ENCODE measurements around the gene HTR1D. TPM values are rescaled to one million over a fixed set of nuclear protein-coding genes. Genes with fewer than 3 reads are reported as not detected.
"Not testable (repeated sequence)": the region's sequence is repeated elsewhere in the genome, so short reads cannot be mapped to it uniquely, and the experiment has no call there.

HTR1D gene
- total and polyA plus RNA-seq, 3 donors from 2014 or later, result 0.19 to 0.70 TPM; not detected in 1

- no peaks in the 10 kb centered on the region for H3K27me3 ChIP-seq
- no peak for DNase-seq
- TF ChIP-seq POLR2A (IDR thresholded peaks at IDR 0.05) (no peak), CTCF (IDR thresholded peaks at IDR 0.05) (no peak)
- no peaks in the 10 kb centered on the region for H3K36me3 ChIP-seq (ENCODE audit: low read depth, missing control alignments)
- H3K9me3 ChIP-seq, result no peaks in the 10 kb centered on the region
- intact Hi-C loops (cut with DNase I; ENCODE audit: low total_unique reads), result no loop called here
- H3K4me3 ChIP-seq, result no peak overlapping the region
- WGBS, 2 donors, result 36 to 39% methylated on average over 17 of the region's 17 CpGs
- no peaks in the 10 kb centered on the region for H3K4me1 ChIP-seq
- H3K27ac ChIP-seq, result no peak overlapping the region
Observed at GRCh38 chr1:23224739-23225648, 7.7 kb upstream of the HTR1D start.

DNA sequence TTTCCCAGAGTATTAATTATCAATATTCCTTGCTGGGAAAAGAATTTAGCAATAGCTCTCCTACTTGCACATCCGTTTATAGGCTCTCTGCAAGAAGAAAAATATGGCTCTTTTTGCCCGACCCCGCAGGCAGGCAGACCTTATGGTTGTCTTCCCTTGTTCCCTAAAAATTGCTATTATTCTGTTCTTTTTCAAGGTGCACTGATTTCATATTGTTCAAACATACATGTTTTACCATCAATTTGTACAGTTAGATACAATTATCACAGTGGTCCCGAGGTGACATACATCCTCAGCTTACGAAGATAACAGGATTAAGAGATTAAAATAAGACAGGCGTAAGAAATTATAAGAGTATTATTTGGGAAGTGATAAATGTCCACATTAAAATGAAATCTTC is 6.7 kb upstream of the HTR1D start:
- H3K9me3 ChIP-seq; intact Hi-C loops (cut with DNase I; ENCODE audit: low total_unique reads); DNase-seq; H3K4me1 ChIP-seq; H3K27ac ChIP-seq; H3K36me3 ChIP-seq (ENCODE audit: low read depth, missing control alignments); H3K4me3 ChIP-seq; H3K27me3 ChIP-seq: not testable (repeated sequence)
- WGBS, 2 donors, result 78 to 85% methylated on average over 6 of the region's 6 CpGs

DNA sequence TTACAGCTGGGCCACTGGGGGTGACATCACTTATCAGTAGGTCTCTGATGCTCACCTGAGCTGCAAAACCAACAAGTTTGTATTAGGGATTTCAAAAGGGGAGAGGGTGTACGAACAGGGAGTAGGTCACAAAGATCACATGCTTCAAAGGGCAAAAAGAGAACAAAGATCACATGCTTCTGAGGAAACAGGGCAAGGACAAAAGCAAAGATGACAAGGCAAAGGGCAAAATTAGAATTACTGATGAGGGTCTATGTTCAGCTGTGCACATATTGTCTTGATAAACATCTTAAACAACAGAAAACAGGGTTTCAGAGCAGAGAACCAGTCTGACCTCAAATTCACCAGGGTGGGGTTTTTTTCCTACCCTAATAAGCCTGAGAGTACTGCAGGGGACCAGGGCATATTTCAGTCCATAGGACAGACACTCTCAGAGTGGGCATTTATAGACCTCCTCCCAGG is 6.2 kb upstream of the HTR1D start:
- DNase-seq; H3K27ac ChIP-seq; H3K36me3 ChIP-seq (ENCODE audit: low read depth, missing control alignments); H3K27me3 ChIP-seq; H3K9me3 ChIP-seq; intact Hi-C loops (cut with DNase I; ENCODE audit: low total_unique reads); H3K4me1 ChIP-seq; H3K4me3 ChIP-seq: not testable (repeated sequence)
- 77 to 94% methylated on average over 1 of the region's 1 CpG for WGBS, 2 donors

GRCh38 chr1:23222742-23223141 is 5.4 kb upstream of the HTR1D start:
- no peak for DNase-seq
- intact Hi-C loops (cut with DNase I; ENCODE audit: low total_unique reads), result no loop called here
- H3K27me3 ChIP-seq, result no peaks in the 10 kb centered on the region
- H3K9me3 ChIP-seq, result no peaks in the 10 kb centered on the region
- WGBS, 2 donors, result 82 to 88% methylated on average over 3 of the region's 3 CpGs
- H3K27ac ChIP-seq, result no peak overlapping the region
- TF ChIP-seq POLR2A (IDR thresholded peaks at IDR 0.05), result no peak
- no peak for TF ChIP-seq CTCF (IDR thresholded peaks at IDR 0.05)
- no peaks in the 10 kb centered on the region for H3K36me3 ChIP-seq (ENCODE audit: low read depth, missing control alignments)
- no peaks in the 10 kb centered on the region for H3K4me1 ChIP-seq
- no peak overlapping the region for H3K4me3 ChIP-seq

GRCh38 chr1:23222331-23222730 is 5.0 kb upstream of the HTR1D start:
- H3K27ac ChIP-seq, result no peak overlapping the region
- H3K4me3 ChIP-seq, result no peak overlapping the region
- H3K4me1 ChIP-seq, result no peaks in the 10 kb centered on the region
- H3K27me3 ChIP-seq, result no peaks in the 10 kb centered on the region
- no peaks in the 10 kb centered on the region for H3K9me3 ChIP-seq
- TF ChIP-seq CTCF (IDR thresholded peaks at IDR 0.05) (no peak), POLR2A (IDR thresholded peaks at IDR 0.05) (no peak)
- H3K36me3 ChIP-seq (ENCODE audit: low read depth, missing control alignments), result no peaks in the 10 kb centered on the region
- intact Hi-C loops (cut with DNase I; ENCODE audit: low total_unique reads), result no loop called here
- no peak for DNase-seq
- WGBS, 2 donors, result 89 to 91% methylated on average over 1 to 2 of the region's 2 CpGs

DNA sequence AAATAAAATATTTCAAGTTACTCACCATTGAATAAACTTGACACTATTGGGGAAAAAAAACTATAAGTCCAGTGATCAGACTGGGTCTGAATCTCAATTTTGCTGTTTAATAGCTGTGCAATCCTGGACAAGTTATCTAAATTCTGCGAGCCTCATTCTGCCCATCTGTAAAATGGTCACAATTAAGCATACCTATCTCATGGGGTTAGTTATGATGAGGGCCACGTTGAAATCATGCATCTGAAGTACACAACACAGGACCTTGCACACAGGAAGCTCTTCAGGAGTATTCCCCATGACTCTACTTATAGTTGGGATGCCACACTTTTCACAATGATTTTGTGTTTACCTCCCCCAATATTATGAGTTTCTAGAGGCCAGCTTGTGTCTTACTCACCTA is 3.8 kb upstream of the HTR1D start:
- intact Hi-C loops (cut with DNase I; ENCODE audit: low total_unique reads), result no loop called here
- TF ChIP-seq POLR2A (IDR thresholded peaks at IDR 0.05) (no peak), CTCF (IDR thresholded peaks at IDR 0.05) (no peak)
- Histone ChIP-seq H3K27me3 (no peaks in the 10 kb centered on the region), H3K9me3 (no peaks in the 10 kb centered on the region), H3K4me1 (no peaks in the 10 kb centered on the region), H3K27ac (no peak overlapping the region), H3K4me3 (no peak overlapping the region), H3K36me3 (ENCODE audit: low read depth, missing control alignments) (no peaks in the 10 kb centered on the region)
- no peak for DNase-seq
- WGBS, 2 donors, result 84 to 100% methylated on average over 2 of the region's 2 CpGs

All from testis (tissue), 3 donors.